Sigmoid colon (tissue), 7 donors: ENCODE measurements around the gene F13A1. TPM values are rescaled to one million over a fixed set of nuclear protein-coding genes. Genes with fewer than 3 reads are reported as not detected.

Source experiments
- DNase-seq: peaks from one replicate; pipeline ENCODE4 v3.0.0-alpha.2; 2019
- H3K27ac ChIP-seq, 4 donors: fragments of 200-600 bp; sonication (generic); one replicate each; pipeline ENCODE4 v1.5.1; 2016 to 2019; ENCODE audit warnings: mild to moderate bottlenecking in 1 of 4
- H3K27me3 ChIP-seq, 3 donors: fragments of 200-600 bp; sonication (generic); one replicate each; pipeline ENCODE4 v1.5.1; 2019; ENCODE audit warnings: mild to moderate bottlenecking in 1 of 3
- H3K36me3 ChIP-seq, 4 donors: fragments of 200-600 bp; sonication (generic); one replicate each; pipeline ENCODE4 v1.5.1; 2016 to 2019
- H3K4me1 ChIP-seq, 4 donors: fragments of 200-600 bp; sonication (generic); one replicate each; pipeline ENCODE4 v1.5.1; 2017 to 2019
- H3K4me3 ChIP-seq, 4 donors: fragments of 200-600 bp; sonication (generic); one replicate each; pipeline ENCODE4 v1.5.1; 2017 to 2019; ENCODE audit warnings: mild to moderate bottlenecking in 2 of 4, moderate library complexity in 1 of 4
- H3K9me3 ChIP-seq, 4 donors: fragments of 200-600 bp in 3 of 4; sonication (generic) in 3 of 4; one replicate each; pipeline versions ENCODE4 v1.5.1 to v1.6.1; 2013 to 2019
- CTCF ChIP-seq, 4 experiments: fragments of 450-650 bp in 3 of 4; fragments of 200-600 bp in 1 of 4; IDR thresholded peaks; one replicate each; pipeline ENCODE4 v1.5.1; 2016 to 2019; ENCODE audit warnings: antibody characterized with exemption in 4 of 4, mild to moderate bottlenecking in 3 of 4, moderate library complexity in 2 of 4
- EP300 ChIP-seq, 4 donors: sonication (generic); formaldehyde crosslinking; IDR thresholded peaks; one replicate each; pipeline ENCODE4 v1.6.1; 2017; ENCODE audit warnings: antibody characterized with exemption in 4 of 4
- POLR2A ChIP-seq, 2 donors: fragments of 450-650 bp; IDR thresholded peaks; one replicate each; pipeline ENCODE4 v1.6.1; 2016; ENCODE audit warnings: antibody characterized with exemption in 2 of 2, mild to moderate bottlenecking in 2 of 2, moderate library complexity in 2 of 2
- POLR2AphosphoS5 ChIP-seq, 4 donors: sonication (generic); formaldehyde crosslinking; IDR thresholded peaks; one replicate each; pipeline ENCODE4 v1.6.1; 2017; ENCODE audit warnings: antibody characterized with exemption in 4 of 4
- WGBS, 2 donors: extraction: QIAGEN DNeasy Blood & Tissue Kit; methylation state at CpG; one replicate each; pipeline ENCODE4 v1.1.7; 2013; 5-methylcytosine and 5-hydroxymethylcytosine counted together
- intact Hi-C: fragments of 100-400 bp; cut with DNase I; formaldehyde crosslinking; loops from one replicate; pipeline ENCODE4 v1.15.1; 2023
- polyA plus RNA-seq, 3 donors: library from polyadenylated mRNA; stranded (reverse); fragments of 200-250 nt; gene quantifications; one replicate each; pipeline ENCODE4 v1.2.3, GENCODE V29; 2013
- total RNA-seq, 4 donors: library from RNA; depleted of rRNA; stranded (reverse); fragments of >200 nt; gene quantifications; one replicate each; pipeline ENCODE4 v1.1.0, GENCODE V29; 2016
- donor health status: healthy with polysubstance abuse.
- donor health status: Bipolar disorder and iron deficiency.
- donor health status: healthy.

The F13A1 gene
- total and polyA plus RNA-seq, 7 donors, result 14.1 to 196 (median 47.9) TPM

GRCh38 chr6:6332811-6333244 is 12.4 kb upstream of the F13A1 start:
- H3K27ac ChIP-seq, result peak overlapping the region in 1 of 4 donors; percentile 38
- no peaks in the 10 kb centered on the region for H3K36me3 ChIP-seq
- H3K4me3 ChIP-seq, result no peak overlapping the region
- H3K9me3 ChIP-seq, result no peaks in the 10 kb centered on the region
- TF ChIP-seq POLR2A (IDR thresholded peaks at IDR 0.05) (no peak), POLR2AphosphoS5 (IDR thresholded peaks at IDR 0.05) (no peak), CTCF (IDR thresholded peaks at IDR 0.05) (no peak), EP300 (IDR thresholded peaks at IDR 0.05) (no peak)
- H3K27me3 ChIP-seq, result no peaks in the 10 kb centered on the region
- H3K4me1 ChIP-seq, result no peaks in the 10 kb centered on the region
- intact Hi-C loops, result no loop called here
- DNase-seq, result no peak
- 70 to 77% methylated on average over 3 of the region's 3 CpGs for WGBS, 2 donors

GRCh38 chr6:6331946-6332601 is 11.6 kb upstream of the F13A1 start:
- intact Hi-C loops, result no loop called here
- no peak overlapping the region for H3K4me3 ChIP-seq
- TF ChIP-seq CTCF (IDR thresholded peaks at IDR 0.05) (no peak), POLR2AphosphoS5 (IDR thresholded peaks at IDR 0.05) (no peak), POLR2A (IDR thresholded peaks at IDR 0.05) (no peak), EP300 (IDR thresholded peaks at IDR 0.05) (no peak)
- H3K36me3 ChIP-seq, result no peaks in the 10 kb centered on the region
- 49 to 52% methylated on average over 6 of the region's 6 CpGs for WGBS, 2 donors
- peak overlapping the region in 2 of 4 donors; percentile 27 to 38 for H3K27ac ChIP-seq
- H3K27me3 ChIP-seq, result no peaks in the 10 kb centered on the region
- H3K4me1 ChIP-seq, result no peaks in the 10 kb centered on the region
- H3K9me3 ChIP-seq, result no peaks in the 10 kb centered on the region
- no peak for DNase-seq

- no peak for TF ChIP-seq POLR2AphosphoS5 (IDR thresholded peaks at IDR 0.05)
- no peak for TF ChIP-seq EP300 (IDR thresholded peaks at IDR 0.05)
- no peak for TF ChIP-seq CTCF (IDR thresholded peaks at IDR 0.05)
- no peak for TF ChIP-seq POLR2A (IDR thresholded peaks at IDR 0.05)
- Histone ChIP-seq H3K36me3 (no peaks in the 10 kb centered on the region), H3K27me3 (no peaks in the 10 kb centered on the region), H3K4me1 (no peaks in the 10 kb centered on the region), H3K4me3 (no peak overlapping the region), H3K27ac (peak overlapping the region in 3 of 4 donors; percentile 0 to 38 (median 27)), H3K9me3 (no peaks in the 10 kb centered on the region)
- WGBS, 2 donors, result 60 to 81% methylated on average over 6 of the region's 6 CpGs
- intact Hi-C loops, result no loop called here
- no peak for DNase-seq
These were observed 10.9 kb upstream of the F13A1 start for GRCh38 chr6:6331393-6331792.

- no peak for DNase-seq
- 80 to 85% methylated on average over 1 of the region's 1 CpG for WGBS, 2 donors
- no peaks in the 10 kb centered on the region for H3K27me3 ChIP-seq
- no peaks in the 10 kb centered on the region for H3K9me3 ChIP-seq
- TF ChIP-seq POLR2AphosphoS5 (IDR thresholded peaks at IDR 0.05) (no peak), EP300 (IDR thresholded peaks at IDR 0.05) (no peak), POLR2A (IDR thresholded peaks at IDR 0.05) (no peak), CTCF (IDR thresholded peaks at IDR 0.05) (no peak)
- H3K36me3 ChIP-seq, result no peaks in the 10 kb centered on the region
- peak overlapping the region in 1 of 4 donors; percentile 38 for H3K27ac ChIP-seq
- no peak overlapping the region for H3K4me3 ChIP-seq
- H3K4me1 ChIP-seq, result no peaks in the 10 kb centered on the region
- intact Hi-C loops, result no loop called here
These were observed 9.9 kb upstream of the F13A1 start for GRCh38 chr6:6330407-6330806.

GRCh38 chr6:6328451-6328850 is 8.0 kb upstream of the F13A1 start:
- no peak for DNase-seq
- no peaks in the 10 kb centered on the region for H3K9me3 ChIP-seq
- intact Hi-C loops, result no loop called here
- H3K27ac ChIP-seq, result no peak overlapping the region
- H3K27me3 ChIP-seq, result no peaks in the 10 kb centered on the region
- no peaks in the 10 kb centered on the region for H3K4me1 ChIP-seq
- H3K36me3 ChIP-seq, result no peaks in the 10 kb centered on the region
- H3K4me3 ChIP-seq, result no peak overlapping the region
- WGBS, 2 donors, result 69 to 86% methylated on average over 3 of the region's 3 CpGs
- TF ChIP-seq EP300 (IDR thresholded peaks at IDR 0.05), result no peak
- no peak for TF ChIP-seq POLR2AphosphoS5 (IDR thresholded peaks at IDR 0.05)
- TF ChIP-seq POLR2A (IDR thresholded peaks at IDR 0.05), result no peak
- no peak for TF ChIP-seq CTCF (IDR thresholded peaks at IDR 0.05)
